ENCODE results near the gene MARCHF9. TPM values are rescaled to one million over a fixed set of nuclear protein-coding genes. Genes with fewer than 3 reads are reported as not detected.
"Not testable (repeated sequence)": the region's sequence is repeated elsewhere in the genome, so short reads cannot be mapped to it uniquely, and the experiment has no call there.

MARCHF9 gene
- total RNA-seq, 1 donor from 2014 or later: 8.1 TPM

GRCh38 chr12:57718641-57719528, 36.0 kb upstream of the MARCHF9 start:
- no peak for TF ChIP-seq CTCF (IDR thresholded peaks at IDR 0.05)
- Histone ChIP-seq H3K9ac (no peak overlapping the region), H3K4me3 (no peak overlapping the region), H3K36me3 (no peaks in the 10 kb centered on the region), H3K79me2 (ENCODE audit: low read depth) (no peaks in the 10 kb centered on the region), H2AFZ (replicated peaks) (no peak overlapping the region), H3K4me2 (no peak overlapping the region), H4K20me1 (ENCODE audit: low read depth) (no peaks in the 10 kb centered on the region), H3K4me1 (no peaks in the 10 kb centered on the region), H3F3A (ENCODE audit: low read depth) (no peaks in the 10 kb centered on the region), H3K27ac (no peak overlapping the region), H3K27me3 (peaks cover 13% of the 10 kb centered on the region), H3K9me3 (ENCODE audit: low read depth) (no peaks in the 10 kb centered on the region)
- Mint-ChIP-seq H3K36me3 (peaks cover 5% of the 10 kb centered on the region), H3K4me1 (peaks cover 3% of the 10 kb centered on the region), H3K27me3 (ENCODE audit: insufficient read depth, low read depth) (peaks cover 5% of the 10 kb centered on the region), H3K4me3 (no peak overlapping the region), H3K9me3 (no peaks in the 10 kb centered on the region), H3K27ac (no peak overlapping the region)
- DNase-seq (ENCODE audit: low spot score): no peak

- TF ChIP-seq EZH2phosphoT487 (IDR thresholded peaks at IDR 0.05): no peak
- no peak for TF ChIP-seq CTCF (IDR thresholded peaks at IDR 0.05)
- TF ChIP-seq EZH2 (IDR thresholded peaks at IDR 0.05): no peak
- Histone ChIP-seq H4K20me1 (ENCODE audit: low read depth) (no peaks in the 10 kb centered on the region), H3K4me1 (no peaks in the 10 kb centered on the region), H3F3A (ENCODE audit: low read depth) (no peaks in the 10 kb centered on the region), H3K9me3 (ENCODE audit: low read depth) (no peaks in the 10 kb centered on the region), H3K9ac (no peak overlapping the region), H3K4me2 (no peak overlapping the region), H2AFZ (replicated peaks) (no peak overlapping the region), H3K4me3 (no peak overlapping the region), H3K79me2 (ENCODE audit: low read depth) (no peaks in the 10 kb centered on the region), H3K27me3 (peaks cover 24% of the 10 kb centered on the region), H3K36me3 (no peaks in the 10 kb centered on the region), H3K27ac (no peak overlapping the region)
- H3K4me1 Mint-ChIP-seq: peaks cover 6% of the 10 kb centered on the region
- H3K27me3 Mint-ChIP-seq (ENCODE audit: insufficient read depth, low read depth): peaks cover 8% of the 10 kb centered on the region
- H3K9me3 Mint-ChIP-seq: no peaks in the 10 kb centered on the region
- no peak for DNase-seq (ENCODE audit: low spot score)
- H3K4me3 Mint-ChIP-seq: no peak overlapping the region
- no peak overlapping the region for H3K27ac Mint-ChIP-seq
- peaks cover 5% of the 10 kb centered on the region for H3K36me3 Mint-ChIP-seq
Observed at GRCh38 chr12:57719777-57720605, 34.9 kb upstream of the MARCHF9 start.

GRCh38 chr12:57720606-57721595, 34.0 kb upstream of the MARCHF9 start:
- Histone ChIP-seq H3K4me1 (no peaks in the 10 kb centered on the region), H3K4me2 (no peak overlapping the region), H3K27ac (no peak overlapping the region), H3K9ac (no peak overlapping the region), H3K27me3 (peaks cover 33% of the 10 kb centered on the region), H3F3A (ENCODE audit: low read depth) (no peaks in the 10 kb centered on the region), H4K20me1 (ENCODE audit: low read depth) (no peaks in the 10 kb centered on the region), H3K4me3 (no peak overlapping the region), H3K9me3 (ENCODE audit: low read depth) (no peaks in the 10 kb centered on the region), H3K79me2 (ENCODE audit: low read depth) (no peaks in the 10 kb centered on the region), H3K36me3 (no peaks in the 10 kb centered on the region), H2AFZ (replicated peaks) (no peak overlapping the region)
- H3K4me3 Mint-ChIP-seq: no peak overlapping the region
- H3K4me1 Mint-ChIP-seq: peaks cover 6% of the 10 kb centered on the region
- no peak for TF ChIP-seq CTCF (IDR thresholded peaks at IDR 0.05)
- no peak for TF ChIP-seq EZH2 (IDR thresholded peaks at IDR 0.05)
- no peak for TF ChIP-seq EZH2phosphoT487 (IDR thresholded peaks at IDR 0.05)
- peaks cover 5% of the 10 kb centered on the region for H3K36me3 Mint-ChIP-seq
- peaks cover 12% of the 10 kb centered on the region for H3K27me3 Mint-ChIP-seq (ENCODE audit: insufficient read depth, low read depth)
- H3K27ac Mint-ChIP-seq: no peak overlapping the region
- no peaks in the 10 kb centered on the region for H3K9me3 Mint-ChIP-seq
- no peak for DNase-seq (ENCODE audit: low spot score)

- H3K9ac ChIP-seq; H3F3A ChIP-seq (ENCODE audit: low read depth); H2AFZ ChIP-seq (replicated peaks); H3K9me3 ChIP-seq (ENCODE audit: low read depth); H3K36me3 Mint-ChIP-seq; H3K4me3 Mint-ChIP-seq; H3K79me2 ChIP-seq (ENCODE audit: low read depth); H3K27ac ChIP-seq; H3K9me3 Mint-ChIP-seq; H3K27ac Mint-ChIP-seq; H4K20me1 ChIP-seq (ENCODE audit: low read depth); H3K4me1 ChIP-seq; H3K4me1 Mint-ChIP-seq; DNase-seq (ENCODE audit: low spot score); H3K4me3 ChIP-seq; H3K4me2 ChIP-seq; H3K36me3 ChIP-seq: not testable (repeated sequence)
- H3K27me3 Mint-ChIP-seq (ENCODE audit: insufficient read depth, low read depth): peaks cover 17% of the 10 kb centered on the region
- H3K27me3 ChIP-seq: peaks cover 44% of the 10 kb centered on the region
Observed at GRCh38 chr12:57721846-57722608, 32.9 kb upstream of the MARCHF9 start.
